Nephron (organoid): Measurements from ENCODE around the gene LRP1.
A peak's percentile ranks its signal among the peaks of the same experiment; 100 is the strongest.

Experiments
- H3K27ac Mint-ChIP-seq, 3 experiments: 2 replicates each; pipeline ENCODE4 v1.8.0; 2020; ENCODE audit warnings: mixed read lengths in 3 of 3, mild to moderate bottlenecking in 2 of 3, moderate library complexity in 1 of 3
- H3K27me3 Mint-ChIP-seq: 2 replicates; pipeline ENCODE4 v1.8.0; 2021; ENCODE audit warnings: low read depth, mild to moderate bottlenecking, moderate library complexity, mixed read lengths
- H3K36me3 Mint-ChIP-seq: 2 replicates; pipeline ENCODE4 v1.8.0; 2020; ENCODE audit warnings: low read depth, mixed read lengths
- H3K4me1 Mint-ChIP-seq: 2 replicates; pipeline ENCODE4 v1.8.0; 2020; ENCODE audit warnings: mixed read lengths
- H3K4me3 Mint-ChIP-seq, 3 experiments: 2 replicates each; pipeline ENCODE4 v1.8.0; 2020; ENCODE audit warnings: mild to moderate bottlenecking in 3 of 3, mixed read lengths in 3 of 3, moderate library complexity in 2 of 3
- H3K9me3 Mint-ChIP-seq: 2 replicates; pipeline ENCODE4 v1.8.0; 2020; ENCODE audit warnings: mixed read lengths
- TF ChIP-seq, protein P1 (sequence below), 3 experiments: fragments of 200-600 bp; sonication (generic); IDR thresholded peaks; one replicate each; pipeline ENCODE4 v1.5.0; 2021; ENCODE audit warnings: antibody characterized with exemption in 3 of 3; ENCODE audit not compliant: unreplicated experiment in 3 of 3

Gene LRP1

DNA sequence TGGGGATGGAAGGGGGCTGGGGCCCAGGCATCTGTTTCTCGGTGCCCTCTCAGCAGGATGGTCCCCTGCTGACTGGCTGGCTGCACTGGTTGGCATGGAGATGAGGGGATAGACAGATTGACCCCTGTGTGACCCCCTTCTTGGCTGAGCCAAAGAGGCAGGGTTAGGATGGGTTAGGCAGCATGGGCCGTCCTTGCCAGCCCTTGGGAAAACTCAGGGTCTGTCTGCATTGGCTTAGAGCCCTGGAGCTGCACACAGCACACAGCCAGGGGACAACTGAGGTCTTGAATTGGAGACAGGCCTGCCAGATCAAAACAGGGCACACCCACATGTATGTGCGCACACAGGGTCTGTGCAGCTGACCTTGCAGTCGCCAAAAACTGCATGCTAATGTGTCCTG is 30.4 kb downstream of the LRP1 start:
- peaks cover 16% of the 10 kb centered on the region for H3K4me1 Mint-ChIP-seq
- H3K27me3 Mint-ChIP-seq = no peaks in the 10 kb centered on the region
- no peaks in the 10 kb centered on the region for H3K9me3 Mint-ChIP-seq
- peak overlapping the region; percentile 33 to 69 (median 51) for H3K27ac Mint-ChIP-seq
- TF ChIP-seq, protein P1, sequence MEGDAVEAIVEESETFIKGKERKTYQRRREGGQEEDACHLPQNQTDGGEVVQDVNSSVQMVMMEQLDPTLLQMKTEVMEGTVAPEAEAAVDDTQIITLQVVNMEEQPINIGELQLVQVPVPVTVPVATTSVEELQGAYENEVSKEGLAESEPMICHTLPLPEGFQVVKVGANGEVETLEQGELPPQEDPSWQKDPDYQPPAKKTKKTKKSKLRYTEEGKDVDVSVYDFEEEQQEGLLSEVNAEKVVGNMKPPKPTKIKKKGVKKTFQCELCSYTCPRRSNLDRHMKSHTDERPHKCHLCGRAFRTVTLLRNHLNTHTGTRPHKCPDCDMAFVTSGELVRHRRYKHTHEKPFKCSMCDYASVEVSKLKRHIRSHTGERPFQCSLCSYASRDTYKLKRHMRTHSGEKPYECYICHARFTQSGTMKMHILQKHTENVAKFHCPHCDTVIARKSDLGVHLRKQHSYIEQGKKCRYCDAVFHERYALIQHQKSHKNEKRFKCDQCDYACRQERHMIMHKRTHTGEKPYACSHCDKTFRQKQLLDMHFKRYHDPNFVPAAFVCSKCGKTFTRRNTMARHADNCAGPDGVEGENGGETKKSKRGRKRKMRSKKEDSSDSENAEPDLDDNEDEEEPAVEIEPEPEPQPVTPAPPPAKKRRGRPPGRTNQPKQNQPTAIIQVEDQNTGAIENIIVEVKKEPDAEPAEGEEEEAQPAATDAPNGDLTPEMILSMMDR (IDR thresholded peaks at IDR 0.05; ENCODE audit: unreplicated experiment in 3 of 3) = no peak
- peaks cover 75% of the 10 kb centered on the region for H3K36me3 Mint-ChIP-seq
- no peak overlapping the region for H3K4me3 Mint-ChIP-seq

DNA sequence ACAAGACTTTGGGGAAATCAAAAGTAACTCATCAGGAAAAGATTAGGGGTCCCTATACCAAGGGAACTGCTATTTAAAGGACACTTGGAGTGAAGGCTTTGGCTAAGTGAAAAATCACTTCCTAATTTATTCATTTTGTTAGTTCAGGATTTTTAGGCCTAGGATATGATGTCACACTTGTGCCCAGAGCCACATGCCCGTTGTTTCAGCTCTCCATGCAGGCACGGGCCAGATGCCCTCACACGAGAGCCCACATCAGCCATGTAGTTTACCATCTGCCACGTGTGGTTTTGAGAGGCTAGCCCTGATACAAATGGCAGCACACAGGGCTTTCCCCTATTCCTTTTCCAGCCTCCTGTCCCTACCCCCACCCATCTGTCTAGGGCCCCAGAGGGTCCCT is 31.0 kb downstream of the LRP1 start:
- TF ChIP-seq, protein P1 (IDR thresholded peaks at IDR 0.05; ENCODE audit: unreplicated experiment in 3 of 3) = no peak
- H3K4me3 Mint-ChIP-seq = no peak overlapping the region
- peaks cover 15% of the 10 kb centered on the region for H3K4me1 Mint-ChIP-seq
- no peaks in the 10 kb centered on the region for H3K27me3 Mint-ChIP-seq
- peak overlapping the region; percentile 33 to 69 (median 51) for H3K27ac Mint-ChIP-seq
- peaks cover 77% of the 10 kb centered on the region for H3K36me3 Mint-ChIP-seq
- H3K9me3 Mint-ChIP-seq = no peaks in the 10 kb centered on the region

DNA sequence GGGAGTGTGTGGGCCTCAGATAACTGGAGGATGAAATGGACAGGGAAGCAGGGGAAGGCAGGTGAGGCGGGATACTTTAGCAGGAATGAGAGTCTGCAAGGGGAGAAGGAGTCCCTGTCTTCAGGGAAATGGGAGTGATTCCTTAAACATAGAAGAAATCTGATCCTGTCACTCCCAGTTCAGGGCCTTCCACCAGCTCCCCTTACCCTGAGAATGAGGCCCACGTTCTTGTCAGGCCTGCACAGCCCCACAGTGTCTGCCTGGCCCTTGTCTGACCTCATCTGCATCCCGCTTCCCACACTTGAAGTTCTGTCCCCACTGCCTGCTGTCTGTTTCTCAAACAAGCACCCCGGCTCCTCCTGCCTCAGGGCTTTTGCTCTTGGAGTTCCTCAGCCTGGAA is 31.8 kb downstream of the LRP1 start:
- Mint-ChIP-seq H3K27ac (peak overlapping the region; percentile 33 to 78 (median 49)), H3K27me3 (no peaks in the 10 kb centered on the region), H3K36me3 (peaks cover 77% of the 10 kb centered on the region), H3K4me1 (peaks cover 15% of the 10 kb centered on the region), H3K9me3 (no peaks in the 10 kb centered on the region), H3K4me3 (no peak overlapping the region)
- TF ChIP-seq, protein P1 (IDR thresholded peaks at IDR 0.05; ENCODE audit: unreplicated experiment in 3 of 3) = no peak

DNA sequence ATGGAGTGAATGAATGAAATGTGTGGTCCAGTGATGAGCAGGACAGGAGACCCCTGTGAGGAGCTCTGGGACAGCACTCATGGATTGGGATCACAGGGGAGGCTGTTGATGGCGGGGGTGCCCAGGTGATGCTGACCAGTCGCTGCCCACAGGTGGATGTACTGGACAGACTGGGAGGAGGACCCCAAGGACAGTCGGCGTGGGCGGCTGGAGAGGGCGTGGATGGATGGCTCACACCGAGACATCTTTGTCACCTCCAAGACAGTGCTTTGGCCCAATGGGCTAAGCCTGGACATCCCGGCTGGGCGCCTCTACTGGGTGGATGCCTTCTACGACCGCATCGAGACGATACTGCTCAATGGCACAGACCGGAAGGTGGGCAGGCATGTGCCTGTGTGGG is 32.5 kb downstream of the LRP1 start:
- peaks cover 75% of the 10 kb centered on the region for H3K36me3 Mint-ChIP-seq
- H3K27me3 Mint-ChIP-seq = no peaks in the 10 kb centered on the region
- H3K27ac Mint-ChIP-seq = peak overlapping the region in 1 of 3 experiments; percentile 49
- TF ChIP-seq, protein P1 (IDR thresholded peaks at IDR 0.05; ENCODE audit: unreplicated experiment in 3 of 3) = no peak
- no peak overlapping the region for H3K4me3 Mint-ChIP-seq
- H3K9me3 Mint-ChIP-seq = no peaks in the 10 kb centered on the region
- H3K4me1 Mint-ChIP-seq = peaks cover 15% of the 10 kb centered on the region

DNA sequence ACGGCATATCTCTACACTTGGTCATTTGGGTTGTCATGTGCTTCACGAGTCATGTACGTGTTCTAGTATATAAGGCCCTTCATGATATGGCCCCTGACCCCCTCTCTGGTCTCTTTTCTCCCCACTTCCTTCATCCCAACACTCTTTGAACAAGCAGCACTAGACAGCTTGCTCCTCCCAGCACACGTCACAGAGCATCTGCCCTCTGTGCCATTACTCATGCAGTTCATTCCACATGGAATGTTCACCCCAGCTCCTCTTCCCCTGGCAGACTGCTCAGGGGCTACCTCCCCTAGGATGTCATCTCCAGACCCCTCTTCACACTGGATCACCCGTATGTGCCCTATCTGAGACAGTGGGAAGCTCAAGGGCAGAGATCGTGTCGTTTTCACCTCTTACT is 33.2 kb downstream of the LRP1 start:
- no peak overlapping the region for H3K27ac Mint-ChIP-seq
- H3K36me3 Mint-ChIP-seq = peaks cover 79% of the 10 kb centered on the region
- no peaks in the 10 kb centered on the region for H3K27me3 Mint-ChIP-seq
- TF ChIP-seq, protein P1 (IDR thresholded peaks at IDR 0.05; ENCODE audit: unreplicated experiment in 3 of 3) = no peak
- no peaks in the 10 kb centered on the region for H3K9me3 Mint-ChIP-seq
- H3K4me1 Mint-ChIP-seq = peaks cover 15% of the 10 kb centered on the region
- H3K4me3 Mint-ChIP-seq = no peak overlapping the region

DNA sequence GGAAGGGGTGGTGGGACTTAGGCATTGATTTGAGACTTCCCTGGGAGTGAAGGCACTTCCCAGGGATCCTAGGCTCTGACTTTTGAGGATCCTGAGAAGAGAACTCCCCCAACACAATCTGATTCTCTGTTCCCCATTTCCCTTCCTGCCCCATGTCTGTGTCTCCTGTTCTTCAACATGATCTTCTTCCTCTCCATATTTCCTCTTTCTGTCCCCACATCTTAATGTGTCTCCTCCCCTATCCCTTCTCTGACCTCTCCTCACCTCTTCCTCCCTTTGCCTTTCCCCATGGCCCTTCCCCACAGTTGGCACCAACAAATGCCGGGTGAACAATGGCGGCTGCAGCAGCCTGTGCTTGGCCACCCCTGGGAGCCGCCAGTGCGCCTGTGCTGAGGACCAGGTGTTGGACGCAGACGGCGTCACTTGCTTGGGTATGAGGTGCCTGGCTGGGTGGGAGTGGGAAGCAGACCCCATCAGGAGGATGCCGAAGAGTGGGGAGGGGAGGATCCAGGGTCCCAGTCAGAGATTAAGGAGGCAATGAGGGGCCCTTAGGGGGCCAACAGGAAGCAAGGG is 34.4 kb downstream of the LRP1 start:
- TF ChIP-seq, protein P1 (IDR thresholded peaks at IDR 0.05; ENCODE audit: unreplicated experiment in 3 of 3) = no peak
- H3K36me3 Mint-ChIP-seq = peaks cover 75% of the 10 kb centered on the region
- H3K27me3 Mint-ChIP-seq = no peaks in the 10 kb centered on the region
- no peak overlapping the region for H3K4me3 Mint-ChIP-seq
- peaks cover 12% of the 10 kb centered on the region for H3K4me1 Mint-ChIP-seq
- no peaks in the 10 kb centered on the region for H3K9me3 Mint-ChIP-seq
- no peak overlapping the region for H3K27ac Mint-ChIP-seq
